Bronchial smooth muscle cell (primary cell): Measurements from ENCODE around the gene TMEM106C. TPM values are rescaled to one million over a fixed set of nuclear protein-coding genes. Genes with fewer than 3 reads are reported as not detected.

Experiments used
- total RNA-seq: library from RNA; depleted of rRNA; stranded (reverse); fragments of >200 nt; gene quantifications from 2 replicates; pipeline ENCODE4 v1.2.1, GENCODE V29; 2014

The TMEM106C gene, protein sequence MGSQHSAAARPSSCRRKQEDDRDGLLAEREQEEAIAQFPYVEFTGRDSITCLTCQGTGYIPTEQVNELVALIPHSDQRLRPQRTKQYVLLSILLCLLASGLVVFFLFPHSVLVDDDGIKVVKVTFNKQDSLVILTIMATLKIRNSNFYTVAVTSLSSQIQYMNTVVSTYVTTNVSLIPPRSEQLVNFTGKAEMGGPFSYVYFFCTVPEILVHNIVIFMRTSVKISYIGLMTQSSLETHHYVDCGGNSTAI
- 34.8 and 63.4 TPM in 2 replicates for total RNA-seq

DNA sequence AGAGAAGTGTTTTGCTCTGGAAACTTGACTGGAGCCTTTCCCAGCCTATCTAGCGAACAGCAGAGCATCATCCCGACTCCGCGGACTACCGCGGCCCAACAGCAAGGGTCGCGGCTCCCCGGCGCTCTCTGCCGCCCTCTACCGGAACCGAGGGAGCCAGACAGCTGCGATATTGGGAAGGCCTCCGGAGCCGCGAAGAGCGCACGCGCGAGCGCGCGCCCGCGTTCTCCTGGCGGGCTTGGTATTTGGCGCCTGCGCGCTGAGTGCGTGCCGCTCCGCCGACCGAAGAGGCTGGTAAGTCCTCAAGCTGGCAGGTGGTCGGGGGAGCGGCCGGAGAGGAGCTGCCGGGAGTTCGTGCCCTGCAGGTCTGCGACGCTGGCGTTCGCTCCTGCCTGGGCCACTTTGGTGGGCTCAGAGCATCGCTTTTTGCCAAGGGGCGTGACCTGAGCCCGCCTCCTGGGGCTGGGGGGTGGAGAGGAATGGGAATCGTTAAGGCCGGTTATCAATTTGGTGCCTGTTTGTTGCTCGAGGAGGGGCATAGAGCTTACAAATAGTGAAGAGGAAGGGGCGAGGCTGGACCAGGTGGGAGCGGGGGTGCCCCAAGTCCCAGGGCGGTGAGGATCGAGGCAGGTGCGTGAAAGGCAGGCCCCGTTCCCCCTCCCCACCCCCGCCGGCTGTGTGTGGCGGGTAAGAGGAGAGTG lies at the start of gene TMEM106C:
TSS of gene TMEM106C (plus strand) at position 257 of the 701 bp plus-strand sequence. CDS start 641 bp downstream, outside the sequence.

GRCh38 chr12:48004053-48004941 lies 40.9 kb downstream of the TMEM106C start, which contains the start of gene COL2A1:
Gene COL2A1 (minus strand): TSS chr12:48004476. CDS start chr12:48004321, 155 bp downstream.

Other genes starting within 250 kb of the TMEM106C start
- 0.09 and 0.16 TPM in 2 replicates for gene ENDOU, start 238.1 kb upstream of the TMEM106C start, total RNA-seq
- 6.8 and 7.0 TPM in 2 replicates for gene RAPGEF3, start 204.7 kb upstream of the TMEM106C start, total RNA-seq
- 6.9 and 12.6 TPM in 2 replicates for gene SLC48A1, start 190.4 kb upstream of the TMEM106C start, total RNA-seq
- gene HDAC7, start 143.7 kb upstream of the TMEM106C start, total RNA-seq, result 15.5 and 21.8 TPM in 2 replicates
- 3.8 and 5.3 TPM in 2 replicates for gene VDR, start 58.6 kb upstream of the TMEM106C start, total RNA-seq
- not detected in 2 replicates for gene COL2A1, start 40.9 kb downstream of the TMEM106C start, total RNA-seq
- gene SENP1, start 142.5 kb downstream of the TMEM106C start, total RNA-seq, result 7.1 and 8.8 TPM in 2 replicates
- 98.7 and 110 TPM in 2 replicates for gene PFKM, start 155.8 kb downstream of the TMEM106C start, total RNA-seq
- 14.2 and 18.7 TPM in 2 replicates for gene ASB8, start 193.9 kb downstream of the TMEM106C start, total RNA-seq
- gene CCDC184, start 220.0 kb downstream of the TMEM106C start, total RNA-seq, result 0.32 and 0.34 TPM in 2 replicates
- gene OR10AD1, start 239.7 kb downstream of the TMEM106C start, total RNA-seq, result not detected in 2 replicates